C4-2B (cell line): Measurements from ENCODE around the gene DST.

Experiments
- ZFX ChIP-seq: fragments of 450-650 bp; IDR thresholded peaks from 2 replicates; pipeline ENCODE4 v1.6.1; 2017
- TF ChIP-seq, protein P1 (sequence below): fragments of 450-650 bp; conservative IDR thresholded peaks from 2 replicates; pipeline ENCODE4 v1.5.1; 2017; ENCODE audit warnings: mild to moderate bottlenecking

DNA sequence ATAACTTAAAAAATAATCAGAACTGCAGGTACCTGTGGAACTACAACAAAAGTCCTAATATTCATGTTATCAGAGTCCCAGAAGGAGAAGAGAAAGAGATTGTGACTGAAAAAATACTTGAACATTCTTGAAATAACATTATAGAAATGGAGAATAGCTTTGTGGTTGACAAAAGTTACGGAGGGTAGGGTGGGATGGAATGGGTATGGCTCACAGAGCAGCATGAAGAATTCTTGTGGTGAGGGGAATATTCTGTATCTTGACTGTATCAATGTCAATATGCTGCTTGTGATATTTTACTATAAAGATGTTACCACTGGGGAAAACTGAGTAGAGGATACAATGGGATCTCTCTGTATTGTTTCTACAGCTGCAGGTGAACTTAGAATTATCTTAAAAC, 122.5 kb downstream of the DST start:
- TF ChIP-seq, protein P1, sequence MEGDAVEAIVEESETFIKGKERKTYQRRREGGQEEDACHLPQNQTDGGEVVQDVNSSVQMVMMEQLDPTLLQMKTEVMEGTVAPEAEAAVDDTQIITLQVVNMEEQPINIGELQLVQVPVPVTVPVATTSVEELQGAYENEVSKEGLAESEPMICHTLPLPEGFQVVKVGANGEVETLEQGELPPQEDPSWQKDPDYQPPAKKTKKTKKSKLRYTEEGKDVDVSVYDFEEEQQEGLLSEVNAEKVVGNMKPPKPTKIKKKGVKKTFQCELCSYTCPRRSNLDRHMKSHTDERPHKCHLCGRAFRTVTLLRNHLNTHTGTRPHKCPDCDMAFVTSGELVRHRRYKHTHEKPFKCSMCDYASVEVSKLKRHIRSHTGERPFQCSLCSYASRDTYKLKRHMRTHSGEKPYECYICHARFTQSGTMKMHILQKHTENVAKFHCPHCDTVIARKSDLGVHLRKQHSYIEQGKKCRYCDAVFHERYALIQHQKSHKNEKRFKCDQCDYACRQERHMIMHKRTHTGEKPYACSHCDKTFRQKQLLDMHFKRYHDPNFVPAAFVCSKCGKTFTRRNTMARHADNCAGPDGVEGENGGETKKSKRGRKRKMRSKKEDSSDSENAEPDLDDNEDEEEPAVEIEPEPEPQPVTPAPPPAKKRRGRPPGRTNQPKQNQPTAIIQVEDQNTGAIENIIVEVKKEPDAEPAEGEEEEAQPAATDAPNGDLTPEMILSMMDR: no peak
- TF ChIP-seq ZFX: no peak
